Left lung (tissue), 10 donors: ENCODE measurements around the gene TBX2. TPM values are rescaled to one million over a fixed set of nuclear protein-coding genes. Genes with fewer than 3 reads are reported as not detected.

Experiments used
- ATAC-seq: fragments of 200-7000 bp; cut with Tn5 transposase; one replicate; pipeline ENCODE4 v1.9.1; 2020; ENCODE audit warnings: moderate library complexity
- DNase-seq, 4 donors: peaks; one replicate each; pipeline ENCODE4 v3.0.0-alpha.2; 2013 to 2020
- H3K27ac ChIP-seq, 2 donors: fragments of 200-600 bp; sonication (generic) in 1 of 2; one replicate each; pipeline versions ENCODE4 v1.5.0 to v1.8.0; 2020 to 2021
- H3K27me3 ChIP-seq, 2 donors: fragments of 200-600 bp; sonication (generic) in 1 of 2; one replicate each; pipeline versions ENCODE4 v1.5.0 to v1.8.0; 2020 to 2021
- H3K36me3 ChIP-seq, 2 donors: fragments of 200-600 bp; sonication (generic) in 1 of 2; one replicate each; pipeline versions ENCODE4 v1.5.0 to v1.8.0; 2020 to 2021
- H3K4me1 ChIP-seq, 2 donors: fragments of 200-600 bp; one replicate each; pipeline ENCODE4 v1.8.0; 2021
- H3K4me3 ChIP-seq, 2 donors: fragments of 200-600 bp; sonication (generic) in 1 of 2; one replicate each; pipeline versions ENCODE4 v1.5.0 to v1.8.0; 2020 to 2021; ENCODE audit warnings: mild to moderate bottlenecking in 1 of 2
- H3K9me3 ChIP-seq, 2 donors: fragments of 200-600 bp; sonication (generic) in 1 of 2; one replicate each; pipeline versions ENCODE4 v1.5.0 to v1.8.0; 2020 to 2021
- intact Hi-C, 2 donors: fragments of 100-400 bp; cut with DNase I; formaldehyde crosslinking; loops; one replicate each; pipeline versions ENCODE4 v1.11.2 to v1.14.2; 2022
- polyA plus RNA-seq, 6 donors: library from polyadenylated mRNA; unstranded; fragments of 120-200 nt; gene quantifications; one replicate each; pipeline ENCODE4 v1.2.1, GENCODE V29; 2013; ENCODE audit not compliant: insufficient read length in 6 of 6
- total RNA-seq, 2 donors: library from RNA; stranded (reverse); fragmentation: NEBNext Ultra II Directional; extraction: Animal tissue kit (Norgen Biotek cat#: 25700); gene quantifications; one replicate each; pipeline ENCODE4 v1.2.1, GENCODE V29; 2021
- TF ChIP-seq, protein P1 (sequence below), 2 donors: fragments of 200-600 bp; sonication (generic) in 1 of 2; IDR thresholded peaks; one replicate each; pipeline versions ENCODE4 v1.5.0 to v1.8.0; 2021; ENCODE audit warnings: antibody characterized with exemption in 2 of 2
- donor health status: DM: no; HTN: yes; CAD: no.
- donor health status: DM: no; HTN: no; CAD: no.

TBX2 gene
- total and polyA plus RNA-seq, 8 donors = 104 to 258 (median 166) TPM

DNA sequence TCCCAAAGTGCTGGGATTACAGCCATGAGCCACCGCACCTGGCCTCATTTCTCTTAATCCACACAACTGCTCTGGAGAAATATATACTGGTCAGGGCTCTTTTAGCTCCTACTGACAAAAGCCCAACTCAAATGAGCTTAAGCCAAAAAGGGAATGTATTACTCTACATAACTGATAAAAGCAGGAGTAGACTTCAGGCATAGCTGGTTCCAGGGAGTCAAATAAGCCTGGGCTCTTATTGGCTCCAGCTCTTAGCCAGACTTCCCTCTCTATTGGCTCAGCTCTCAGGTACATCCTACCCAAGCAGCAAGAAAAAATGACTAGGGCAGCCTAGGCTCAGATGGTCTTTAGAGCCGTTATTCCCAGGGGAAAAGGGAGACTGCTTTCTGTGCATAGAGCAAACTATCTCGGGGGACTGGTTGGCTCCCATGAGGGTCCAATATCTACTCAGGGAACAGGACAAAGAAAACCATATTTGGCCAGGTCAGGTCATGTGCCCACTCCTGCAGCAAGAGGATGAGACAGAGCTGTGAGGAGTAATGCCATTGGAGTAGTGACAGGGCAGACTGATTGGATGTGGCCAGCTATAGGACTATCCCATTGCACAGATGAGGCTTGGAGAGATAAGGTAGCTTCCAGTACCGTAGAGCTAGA is 21.2 kb downstream of the TBX2 start:
- peaks cover 0 to 84% of the 10 kb centered on the region in 2 donors for H3K27me3 ChIP-seq
- intact Hi-C loops = no loop called here
- no peak for ATAC-seq
- H3K27ac ChIP-seq = no peak overlapping the region
- TF ChIP-seq, protein P1, sequence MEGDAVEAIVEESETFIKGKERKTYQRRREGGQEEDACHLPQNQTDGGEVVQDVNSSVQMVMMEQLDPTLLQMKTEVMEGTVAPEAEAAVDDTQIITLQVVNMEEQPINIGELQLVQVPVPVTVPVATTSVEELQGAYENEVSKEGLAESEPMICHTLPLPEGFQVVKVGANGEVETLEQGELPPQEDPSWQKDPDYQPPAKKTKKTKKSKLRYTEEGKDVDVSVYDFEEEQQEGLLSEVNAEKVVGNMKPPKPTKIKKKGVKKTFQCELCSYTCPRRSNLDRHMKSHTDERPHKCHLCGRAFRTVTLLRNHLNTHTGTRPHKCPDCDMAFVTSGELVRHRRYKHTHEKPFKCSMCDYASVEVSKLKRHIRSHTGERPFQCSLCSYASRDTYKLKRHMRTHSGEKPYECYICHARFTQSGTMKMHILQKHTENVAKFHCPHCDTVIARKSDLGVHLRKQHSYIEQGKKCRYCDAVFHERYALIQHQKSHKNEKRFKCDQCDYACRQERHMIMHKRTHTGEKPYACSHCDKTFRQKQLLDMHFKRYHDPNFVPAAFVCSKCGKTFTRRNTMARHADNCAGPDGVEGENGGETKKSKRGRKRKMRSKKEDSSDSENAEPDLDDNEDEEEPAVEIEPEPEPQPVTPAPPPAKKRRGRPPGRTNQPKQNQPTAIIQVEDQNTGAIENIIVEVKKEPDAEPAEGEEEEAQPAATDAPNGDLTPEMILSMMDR (IDR thresholded peaks at IDR 0.05) = no peak
- no peaks in the 10 kb centered on the region for H3K9me3 ChIP-seq
- H3K4me1 ChIP-seq = peaks cover 3 to 16% of the 10 kb centered on the region in 2 donors
- H3K36me3 ChIP-seq = no peaks in the 10 kb centered on the region
- DNase-seq = no peak
- H3K4me3 ChIP-seq = no peak overlapping the region

DNA sequence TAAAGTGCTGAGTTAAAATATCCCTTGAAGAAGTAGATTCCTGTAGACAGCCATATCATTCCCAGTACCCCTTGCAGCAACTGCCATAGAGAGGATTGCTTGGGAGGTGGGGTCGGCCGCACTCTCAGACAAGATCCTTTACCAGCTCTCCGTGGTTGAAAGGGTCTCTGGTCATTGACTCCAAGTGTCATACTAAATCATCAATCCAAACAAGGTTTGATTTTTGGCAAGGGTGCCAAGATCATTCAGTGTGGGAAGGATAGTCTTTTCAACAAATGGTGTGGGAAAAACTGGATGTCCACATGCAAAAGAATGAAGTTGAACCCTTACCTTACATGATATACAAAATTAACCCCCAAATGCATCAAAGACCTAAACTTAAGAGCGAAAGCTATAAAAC is 21.8 kb downstream of the TBX2 start:
- intact Hi-C loops = no loop called here
- Histone ChIP-seq H3K27ac (no peak overlapping the region), H3K27me3 (peaks cover 0 to 85% of the 10 kb centered on the region in 2 donors), H3K36me3 (no peaks in the 10 kb centered on the region), H3K4me3 (no peak overlapping the region), H3K9me3 (no peaks in the 10 kb centered on the region), H3K4me1 (peaks cover 1 to 10% of the 10 kb centered on the region in 2 donors)
- TF ChIP-seq, protein P1 (IDR thresholded peaks at IDR 0.05) = no peak
- DNase-seq (no peak), ATAC-seq (no peak)

DNA sequence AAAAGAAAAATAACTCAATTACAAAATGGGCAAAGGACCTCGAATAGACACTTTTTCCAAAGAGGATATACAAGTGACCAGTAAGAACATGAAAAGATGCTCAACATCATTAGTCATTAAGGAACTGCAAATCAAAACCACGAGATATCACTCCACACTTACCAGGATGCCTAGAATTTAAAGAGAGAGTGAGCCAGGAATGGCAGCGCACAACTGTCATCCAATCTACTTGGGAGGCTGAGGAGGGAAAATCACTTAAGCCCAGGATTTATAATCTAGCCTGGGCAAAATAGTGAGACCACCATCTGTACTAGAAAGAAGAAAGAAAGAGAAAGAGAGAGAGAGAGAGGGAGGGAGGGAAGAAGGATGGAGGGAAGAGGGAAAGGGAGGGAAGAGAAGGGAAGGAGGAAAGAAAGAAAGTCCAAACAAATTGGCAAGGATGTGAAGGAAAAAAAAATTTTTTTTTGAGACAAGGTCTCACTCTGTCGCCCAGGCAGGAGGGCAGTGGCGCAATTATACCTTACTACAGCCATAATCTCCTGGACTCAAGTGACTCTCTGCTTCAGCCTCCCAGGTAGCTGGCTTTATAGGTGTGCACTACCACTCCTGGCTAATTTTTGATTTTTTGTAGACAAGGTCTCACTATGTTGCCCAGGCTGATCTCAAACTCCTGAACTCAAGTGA is 22.6 kb downstream of the TBX2 start:
- no peak for ATAC-seq
- no peak for DNase-seq
- TF ChIP-seq, protein P1 (IDR thresholded peaks at IDR 0.05) = no peak
- intact Hi-C loops = no loop called here
- H3K27ac ChIP-seq = no peak overlapping the region
- peaks cover 0 to 78% of the 10 kb centered on the region in 2 donors for H3K27me3 ChIP-seq
- no peaks in the 10 kb centered on the region for H3K36me3 ChIP-seq
- peaks cover 0 to 2% of the 10 kb centered on the region in 2 donors for H3K4me1 ChIP-seq
- H3K9me3 ChIP-seq = no peaks in the 10 kb centered on the region
- no peak overlapping the region for H3K4me3 ChIP-seq

DNA sequence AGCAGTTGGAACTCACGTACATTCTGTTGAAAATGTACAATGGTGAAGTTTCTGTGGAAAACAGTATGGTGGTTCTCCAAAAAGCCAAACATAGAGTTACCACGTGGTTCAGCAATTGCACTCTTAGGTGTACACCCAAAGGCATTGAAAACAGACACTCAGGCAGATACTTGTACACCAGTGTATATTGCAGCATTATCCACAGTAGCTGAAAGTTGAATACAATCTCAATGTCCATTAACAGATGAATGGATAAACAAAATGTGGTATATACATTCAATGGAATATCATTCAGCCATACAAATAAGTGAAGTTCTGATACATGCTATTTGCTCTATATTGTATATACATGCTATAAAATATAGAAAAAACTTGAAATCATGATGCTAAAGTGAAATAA is 23.2 kb downstream of the TBX2 start:
- H3K36me3 ChIP-seq = no peaks in the 10 kb centered on the region
- H3K4me1 ChIP-seq = no peaks in the 10 kb centered on the region
- H3K27ac ChIP-seq = no peak overlapping the region
- no peak for ATAC-seq
- H3K4me3 ChIP-seq = no peak overlapping the region
- no peaks in the 10 kb centered on the region for H3K9me3 ChIP-seq
- H3K27me3 ChIP-seq = peaks cover 0 to 74% of the 10 kb centered on the region in 2 donors
- TF ChIP-seq, protein P1 (IDR thresholded peaks at IDR 0.05) = no peak
- intact Hi-C loops = no loop called here
- DNase-seq = no peak

DNA sequence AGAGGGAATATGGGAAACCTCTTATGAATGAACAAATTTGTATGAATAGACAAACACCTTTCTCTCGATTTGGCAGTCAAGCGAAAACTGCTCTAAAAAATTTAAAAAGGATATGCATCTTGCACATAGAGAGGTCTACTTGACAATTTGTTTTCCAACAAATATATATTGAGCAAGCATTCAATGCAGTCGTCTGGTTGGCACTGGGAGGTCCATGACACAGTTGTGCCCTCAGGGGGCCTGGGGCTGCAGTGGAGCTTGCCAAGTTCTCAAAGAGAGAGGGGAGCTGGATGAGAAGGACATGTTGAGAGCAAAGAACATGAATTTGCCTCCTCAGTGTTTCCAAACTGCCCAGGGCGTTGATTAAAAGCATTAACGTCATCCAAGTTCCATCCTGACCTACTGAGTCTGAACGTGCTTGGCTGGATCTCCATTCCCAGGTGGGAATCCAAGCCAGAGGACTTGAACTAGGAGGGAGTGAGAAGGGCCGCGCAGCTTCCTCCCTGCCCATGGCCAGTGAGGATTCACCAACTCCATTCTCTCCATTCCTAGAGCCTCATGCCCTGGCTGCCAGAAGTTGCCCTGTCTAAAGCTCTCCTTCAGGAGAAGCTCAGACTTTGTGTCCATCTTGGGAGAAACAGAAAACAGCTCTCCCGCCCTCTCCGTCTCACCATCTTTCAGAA is 24.5 kb downstream of the TBX2 start:
- ATAC-seq (no peak), DNase-seq (no peak)
- Histone ChIP-seq H3K9me3 (no peaks in the 10 kb centered on the region), H3K36me3 (no peaks in the 10 kb centered on the region), H3K4me3 (no peak overlapping the region), H3K4me1 (no peaks in the 10 kb centered on the region), H3K27me3 (peaks cover 0 to 68% of the 10 kb centered on the region in 2 donors), H3K27ac (no peak overlapping the region)
- intact Hi-C loops = no loop called here
- TF ChIP-seq, protein P1 (IDR thresholded peaks at IDR 0.05) = no peak
